Smooth muscle cell (in vitro differentiated cells): ENCODE results near the gene MRPS26. TPM values are rescaled to one million over a fixed set of nuclear protein-coding genes. Genes with fewer than 3 reads are reported as not detected.
"Not testable (repeated sequence)": the region's sequence is repeated elsewhere in the genome, so short reads cannot be mapped to it uniquely, and the experiment has no call there.

Source experiments
- DNase-seq: peaks from one replicate; lab custom pipeline; 2025; ENCODE audit not compliant: unreplicated experiment; lab: John Stamatoyannopoulos, UW
- H2AFZ ChIP-seq: fragments of 200-600 bp; sonication (generic); 2 replicates; pipeline ENCODE4 v1.6.0; 2016; ENCODE audit warnings: antibody characterized with exemption, low read depth, mild to moderate bottlenecking
- H3F3A ChIP-seq: fragments of 200-600 bp; sonication (generic); 2 replicates; pipeline ENCODE4 v1.6.0; 2017; ENCODE audit warnings: antibody characterized with exemption, low read depth
- H3K27ac ChIP-seq: fragments of 200-600 bp; sonication (generic); 2 replicates; pipeline ENCODE4 v1.5.1; 2016; ENCODE audit warnings: low read depth, mild to moderate bottlenecking
- H3K27me3 ChIP-seq: fragments of 200-600 bp; sonication (generic); 2 replicates; pipeline ENCODE4 v1.6.1; 2016; ENCODE audit warnings: low read depth, mild to moderate bottlenecking
- H3K36me3 ChIP-seq: fragments of 200-600 bp; sonication (generic); 2 replicates; pipeline ENCODE4 v1.5.1; 2016; ENCODE audit warnings: low read depth
- H3K4me1 ChIP-seq: fragments of 200-600 bp; sonication (generic); 2 replicates; pipeline ENCODE4 v1.5.1; 2016; ENCODE audit warnings: low read depth
- H3K4me2 ChIP-seq: fragments of 200-600 bp; sonication (generic); 2 replicates; pipeline ENCODE4 v1.6.0; 2016; ENCODE audit warnings: mild to moderate bottlenecking
- H3K4me3 ChIP-seq: fragments of 200-600 bp; sonication (generic); 2 replicates; pipeline ENCODE4 v1.5.1; 2016; ENCODE audit warnings: mild to moderate bottlenecking
- H3K79me2 ChIP-seq: fragments of 200-600 bp; sonication (generic); 2 replicates; pipeline ENCODE4 v1.6.0; 2016; ENCODE audit warnings: low read depth, mild to moderate bottlenecking
- H3K9ac ChIP-seq: fragments of 200-600 bp; sonication (generic); 2 replicates; pipeline ENCODE4 v1.6.0; 2016; ENCODE audit warnings: low read depth
- H3K9me3 ChIP-seq: fragments of 200-600 bp; sonication (generic); replicated peaks from 2 replicates; pipeline ENCODE4 v1.5.1; 2016; ENCODE audit warnings: low read depth
- H4K20me1 ChIP-seq: fragments of 200-600 bp; sonication (generic); 2 replicates; pipeline ENCODE4 v1.6.0; 2016; ENCODE audit warnings: low read depth
- WGBS: methylation state at CpG from one replicate; pipeline ENCODE4 v1.1.7; 2016; ENCODE audit warnings: low lambda C conversion rate; 5-methylcytosine and 5-hydroxymethylcytosine counted together
- polyA plus RNA-seq: library from polyadenylated mRNA; unstranded; fragments of >200 nt; fragmentation: Nextera tagmentation; extraction: Ambion mirVana; gene quantifications from 2 replicates; pipeline ENCODE4 v1.2.1, GENCODE V29; 2016
- total RNA-seq: library from RNA; depleted of rRNA; stranded (reverse); fragments of >200 nt; gene quantifications from 2 replicates; pipeline ENCODE4 v1.2.3, GENCODE V29; 2014
- TF ChIP-seq, protein P1 (sequence below): fragments of 200-600 bp; sonication (generic); IDR thresholded peaks from 2 replicates; pipeline ENCODE4 v1.5.1; 2017; ENCODE audit warnings: borderline replicate concordance, mild to moderate bottlenecking, antibody characterized with exemption; ENCODE audit not compliant: insufficient read depth, poor library complexity, severe bottlenecking

Gene MRPS26
- total and polyA plus RNA-seq, 2 experiments from 2014 or later, result 18.3 to 62.9 TPM

DNA sequence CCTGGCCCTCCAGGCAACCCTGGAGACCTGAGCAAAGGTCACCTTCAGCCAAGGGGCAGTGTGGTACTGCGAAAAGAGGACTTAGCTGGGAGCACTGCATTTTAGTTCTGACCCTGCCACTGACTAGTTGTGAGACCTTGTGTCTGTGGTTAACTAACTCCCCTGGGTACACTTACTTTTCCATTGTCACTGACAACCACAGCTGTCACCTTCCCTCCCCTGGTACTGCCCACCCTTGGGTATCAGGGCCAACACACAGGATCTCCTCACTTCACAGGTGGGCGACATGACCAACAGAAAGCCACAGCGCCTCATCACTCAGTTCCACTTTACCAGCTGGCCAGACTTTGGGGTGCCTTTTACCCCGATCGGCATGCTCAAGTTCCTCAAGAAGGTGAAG, 24.1 kb upstream of the MRPS26 start:
- Histone ChIP-seq H3K36me3 (peaks cover 6% of the 10 kb centered on the region), H3K9me3 (no peaks in the 10 kb centered on the region), H3K4me1 (no peaks in the 10 kb centered on the region), H3K9ac (no peak overlapping the region), H3K27me3 (no peaks in the 10 kb centered on the region), H3K4me2 (no peak overlapping the region), H3K27ac (no peak overlapping the region), H2AFZ (no peak overlapping the region), H3K79me2 (no peaks in the 10 kb centered on the region), H3F3A (no peaks in the 10 kb centered on the region), H4K20me1 (no peaks in the 10 kb centered on the region), H3K4me3 (no peak overlapping the region)
- TF ChIP-seq, protein P1, sequence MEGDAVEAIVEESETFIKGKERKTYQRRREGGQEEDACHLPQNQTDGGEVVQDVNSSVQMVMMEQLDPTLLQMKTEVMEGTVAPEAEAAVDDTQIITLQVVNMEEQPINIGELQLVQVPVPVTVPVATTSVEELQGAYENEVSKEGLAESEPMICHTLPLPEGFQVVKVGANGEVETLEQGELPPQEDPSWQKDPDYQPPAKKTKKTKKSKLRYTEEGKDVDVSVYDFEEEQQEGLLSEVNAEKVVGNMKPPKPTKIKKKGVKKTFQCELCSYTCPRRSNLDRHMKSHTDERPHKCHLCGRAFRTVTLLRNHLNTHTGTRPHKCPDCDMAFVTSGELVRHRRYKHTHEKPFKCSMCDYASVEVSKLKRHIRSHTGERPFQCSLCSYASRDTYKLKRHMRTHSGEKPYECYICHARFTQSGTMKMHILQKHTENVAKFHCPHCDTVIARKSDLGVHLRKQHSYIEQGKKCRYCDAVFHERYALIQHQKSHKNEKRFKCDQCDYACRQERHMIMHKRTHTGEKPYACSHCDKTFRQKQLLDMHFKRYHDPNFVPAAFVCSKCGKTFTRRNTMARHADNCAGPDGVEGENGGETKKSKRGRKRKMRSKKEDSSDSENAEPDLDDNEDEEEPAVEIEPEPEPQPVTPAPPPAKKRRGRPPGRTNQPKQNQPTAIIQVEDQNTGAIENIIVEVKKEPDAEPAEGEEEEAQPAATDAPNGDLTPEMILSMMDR, result no peak
- WGBS, result over 99% methylated on average over 5 of the region's 5 CpGs
- DNase-seq, result no peak

DNA sequence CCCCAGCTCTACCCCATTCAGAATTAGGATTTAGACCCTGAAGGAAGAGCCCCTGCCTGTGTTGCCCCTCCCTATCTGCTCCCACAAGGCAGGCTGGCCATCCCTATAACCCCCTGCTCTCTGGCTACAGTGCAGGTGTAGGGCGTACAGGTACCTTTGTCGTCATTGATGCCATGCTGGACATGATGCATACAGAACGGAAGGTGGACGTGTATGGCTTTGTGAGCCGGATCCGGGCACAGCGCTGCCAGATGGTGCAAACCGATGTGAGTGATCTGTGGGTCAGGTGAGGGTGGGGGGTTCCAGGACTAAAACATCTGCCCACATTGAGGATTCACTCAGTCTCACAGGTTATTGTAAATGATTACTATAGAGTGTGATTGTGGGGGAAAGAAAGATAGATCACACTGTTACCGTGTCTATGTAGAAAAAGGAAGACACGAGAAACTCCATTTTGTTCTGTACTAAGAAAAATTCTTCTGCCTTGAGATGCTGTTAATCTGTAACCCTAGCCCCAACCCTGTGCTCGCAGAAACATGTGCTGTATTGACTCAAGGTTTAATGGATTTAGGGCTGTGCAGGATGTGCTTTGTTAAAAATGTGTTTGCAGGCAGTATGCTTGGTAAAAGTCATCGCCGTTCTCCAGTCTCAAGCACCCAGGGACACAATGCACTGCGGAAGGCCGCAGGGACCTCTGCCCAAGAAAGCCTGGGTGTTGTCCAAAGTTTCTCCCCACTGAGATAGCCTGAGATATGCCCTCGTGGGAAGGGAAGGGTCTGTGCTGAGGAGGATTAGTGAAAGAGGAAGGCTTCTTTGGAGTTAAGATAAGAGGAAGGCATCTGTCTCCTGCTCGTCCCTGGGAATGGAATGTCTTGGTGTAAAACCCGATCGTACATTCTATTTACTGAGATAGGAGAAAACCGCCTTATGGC, 23.0 kb upstream of the MRPS26 start:
- not testable (repeated sequence) for H2AFZ ChIP-seq, H4K20me1 ChIP-seq, H3K4me2 ChIP-seq, H3K36me3 ChIP-seq, H3F3A ChIP-seq, H3K27ac ChIP-seq, H3K79me2 ChIP-seq, DNase-seq, H3K4me1 ChIP-seq, H3K27me3 ChIP-seq, H3K9me3 ChIP-seq, H3K9ac ChIP-seq, H3K4me3 ChIP-seq
- WGBS, result 54% methylated on average over 20 of the region's 20 CpGs

DNA sequence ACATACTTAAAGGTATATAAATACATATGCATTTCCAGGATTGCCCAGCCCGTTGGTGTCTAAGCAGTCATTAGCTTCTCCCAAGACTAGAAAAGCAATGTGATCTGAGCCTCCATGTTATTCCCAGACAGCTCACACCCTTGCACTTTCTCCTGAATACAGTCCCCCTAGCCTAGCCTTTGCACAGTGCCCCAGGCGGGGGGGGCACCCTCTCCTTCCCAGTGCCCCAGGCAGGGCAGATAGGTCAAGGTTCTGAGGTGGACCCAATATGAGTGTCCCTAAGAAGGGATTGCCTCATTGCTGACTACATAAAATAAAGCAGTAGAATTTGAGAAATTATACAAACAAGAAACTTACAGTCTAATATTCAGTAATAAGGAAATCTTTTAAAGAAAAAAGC, 17.9 kb upstream of the MRPS26 start:
- Histone ChIP-seq H3K4me1 (no peaks in the 10 kb centered on the region), H3K4me3 (no peak overlapping the region), H3K9me3 (no peaks in the 10 kb centered on the region), H3K27me3 (no peaks in the 10 kb centered on the region), H3K79me2 (no peaks in the 10 kb centered on the region), H2AFZ (no peak overlapping the region), H3F3A (no peaks in the 10 kb centered on the region), H4K20me1 (no peaks in the 10 kb centered on the region), H3K4me2 (no peak overlapping the region), H3K36me3 (no peaks in the 10 kb centered on the region), H3K9ac (no peak overlapping the region), H3K27ac (no peak overlapping the region)
- no peak for DNase-seq
- TF ChIP-seq, protein P1, result no peak
- WGBS, result 96% methylated on average over 2 of the region's 2 CpGs

DNA sequence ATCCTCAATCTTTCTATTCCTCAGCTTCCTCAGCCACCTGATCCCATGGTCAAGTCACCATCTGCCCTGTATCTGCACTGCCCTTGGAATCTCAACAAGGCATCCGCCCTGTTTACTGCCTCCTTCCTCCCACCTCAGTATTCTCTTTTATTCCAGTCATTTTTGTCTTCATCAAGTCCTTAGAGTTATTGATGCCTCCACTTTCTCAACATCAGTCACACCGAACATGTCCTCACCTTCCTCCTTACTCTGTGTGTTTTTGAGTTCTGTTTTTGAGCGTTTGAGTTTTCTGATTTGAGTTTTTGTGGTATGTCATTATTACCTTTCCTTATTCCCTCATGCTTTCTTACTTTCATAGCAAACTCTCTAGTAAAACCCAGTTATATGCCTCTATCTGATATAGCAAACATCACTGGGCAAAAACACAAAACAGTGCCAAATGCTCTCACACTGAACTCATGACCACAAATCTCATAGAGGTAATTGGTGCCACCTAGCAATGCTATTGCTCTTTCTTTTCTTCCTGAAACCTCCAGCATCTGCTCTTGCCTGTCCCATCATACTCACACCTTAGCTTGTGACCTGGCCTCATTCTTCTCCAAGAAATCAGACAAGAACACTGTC, 14.2 kb upstream of the MRPS26 start:
- no peaks in the 10 kb centered on the region for H3K79me2 ChIP-seq
- H3K4me1 ChIP-seq, result no peaks in the 10 kb centered on the region
- no peak for DNase-seq
- no peak overlapping the region for H3K4me2 ChIP-seq
- WGBS, result 93% methylated on average over 3 of the region's 3 CpGs
- H3K36me3 ChIP-seq, result no peaks in the 10 kb centered on the region
- H3F3A ChIP-seq, result no peaks in the 10 kb centered on the region
- no peak overlapping the region for H2AFZ ChIP-seq
- H3K27ac ChIP-seq, result no peak overlapping the region
- TF ChIP-seq, protein P1, result no peak
- no peaks in the 10 kb centered on the region for H3K9me3 ChIP-seq
- no peaks in the 10 kb centered on the region for H3K27me3 ChIP-seq
- H3K9ac ChIP-seq, result no peak overlapping the region
- no peak overlapping the region for H3K4me3 ChIP-seq
- no peaks in the 10 kb centered on the region for H4K20me1 ChIP-seq
